Left renal cortex interstitium (tissue), 4 donors: ENCODE measurements around the gene ZC3H12C. TPM values are rescaled to one million over a fixed set of nuclear protein-coding genes. Genes with fewer than 3 reads are reported as not detected.
"Not testable (repeated sequence)": the region's sequence is repeated elsewhere in the genome, so short reads cannot be mapped to it uniquely, and the experiment has no call there.

Source experiments
- DNase-seq, 4 donors: peaks; one replicate each; pipeline ENCODE4 v3.0.0-alpha.2; 2013; ENCODE audit warnings: low read depth in 4 of 4, low spot score in 2 of 4, missing footprints in 1 of 4
- polyA plus RNA-seq, 4 donors: library from polyadenylated mRNA; unstranded; fragments of 120-200 nt; gene quantifications; one replicate each; pipeline ENCODE4 v1.2.1, GENCODE V29; 2013; ENCODE audit not compliant: insufficient read length in 4 of 4

The ZC3H12C gene
- polyA plus RNA-seq, 4 donors = 6.5 to 9.5 (median 7.6) TPM

GRCh38 chr11:110208678-110209312, 115.6 kb downstream of the ZC3H12C start:
- DNase-seq = not testable (repeated sequence)

GRCh38 chr11:110209313-110209694, 116.1 kb downstream of the ZC3H12C start:
- not testable (repeated sequence) for DNase-seq

GRCh38 chr11:110217223-110217877, 124.2 kb downstream of the ZC3H12C start:
- DNase-seq = no peak

- no peak for DNase-seq
Measured at GRCh38 chr11:110217936-110218335, 124.7 kb downstream of the ZC3H12C start.

GRCh38 chr11:110219006-110219785, 126.0 kb downstream of the ZC3H12C start:
- DNase-seq = no peak

Other genes starting within 250 kb of the ZC3H12C start
- 100 to 1,000 TPM; 113 to 162 (median 131) TPM for gene RDX, start 203.2 kb downstream of the ZC3H12C start, polyA plus RNA-seq